HG02623 (cell line): ENCODE measurements around the gene VPS4A.
A peak's percentile ranks its signal among the peaks of the same experiment; 100 is the strongest.

ENCODE experiments used
- ATAC-seq: cut with Tn5 transposase; IDR thresholded peaks from one replicate; pipeline ENCODE4 v1.9.1; 2021; ENCODE audit warnings: moderate library complexity; ENCODE audit not compliant: unreplicated experiment

VPS4A gene

GRCh38 chr16:69306031-69306430 is 5.1 kb upstream of the VPS4A start:
- no peak for ATAC-seq

DNA sequence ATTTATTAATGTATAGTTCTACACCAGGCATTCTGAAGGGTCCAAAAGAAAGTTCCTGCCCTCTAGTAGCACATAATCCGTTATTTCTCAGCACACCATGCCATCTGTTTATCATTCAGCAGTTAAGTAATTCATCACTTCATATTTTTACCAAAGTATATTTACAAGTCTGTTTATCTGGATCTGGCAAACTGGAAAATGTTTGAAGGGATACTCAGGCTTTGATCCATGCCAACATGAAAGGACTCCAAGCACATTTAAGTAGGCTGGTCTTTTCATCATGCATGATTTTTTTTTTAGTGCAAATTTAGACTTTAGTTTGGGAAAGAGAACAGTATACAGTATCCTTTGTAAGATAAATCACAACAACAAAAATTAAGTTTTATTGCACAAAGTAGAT is 4.1 kb upstream of the VPS4A start:
- ATAC-seq = no peak

GRCh38 chr16:69307856-69308255 is 3.3 kb upstream of the VPS4A start:
- ATAC-seq = no peak

DNA sequence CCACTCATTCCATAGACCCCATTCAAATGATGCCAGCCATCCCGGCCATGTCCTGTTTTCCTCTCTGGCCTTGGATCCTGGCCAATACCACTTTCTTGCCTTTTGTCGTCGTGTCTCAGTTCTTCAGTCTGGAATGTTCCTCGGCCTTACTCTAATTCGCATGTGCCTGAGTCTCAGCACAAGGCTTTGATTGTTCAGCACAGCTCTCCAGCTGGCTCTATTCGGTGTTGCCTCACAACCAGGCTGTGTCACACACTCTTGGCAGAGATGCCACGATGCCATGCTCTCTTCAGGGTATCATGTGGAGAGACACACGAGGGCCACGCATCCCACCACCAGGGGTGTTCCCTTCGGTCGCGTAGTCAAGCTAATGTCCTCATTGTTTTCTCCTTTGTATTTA is 1.8 kb upstream of the VPS4A start:
- ATAC-seq = no peak

DNA sequence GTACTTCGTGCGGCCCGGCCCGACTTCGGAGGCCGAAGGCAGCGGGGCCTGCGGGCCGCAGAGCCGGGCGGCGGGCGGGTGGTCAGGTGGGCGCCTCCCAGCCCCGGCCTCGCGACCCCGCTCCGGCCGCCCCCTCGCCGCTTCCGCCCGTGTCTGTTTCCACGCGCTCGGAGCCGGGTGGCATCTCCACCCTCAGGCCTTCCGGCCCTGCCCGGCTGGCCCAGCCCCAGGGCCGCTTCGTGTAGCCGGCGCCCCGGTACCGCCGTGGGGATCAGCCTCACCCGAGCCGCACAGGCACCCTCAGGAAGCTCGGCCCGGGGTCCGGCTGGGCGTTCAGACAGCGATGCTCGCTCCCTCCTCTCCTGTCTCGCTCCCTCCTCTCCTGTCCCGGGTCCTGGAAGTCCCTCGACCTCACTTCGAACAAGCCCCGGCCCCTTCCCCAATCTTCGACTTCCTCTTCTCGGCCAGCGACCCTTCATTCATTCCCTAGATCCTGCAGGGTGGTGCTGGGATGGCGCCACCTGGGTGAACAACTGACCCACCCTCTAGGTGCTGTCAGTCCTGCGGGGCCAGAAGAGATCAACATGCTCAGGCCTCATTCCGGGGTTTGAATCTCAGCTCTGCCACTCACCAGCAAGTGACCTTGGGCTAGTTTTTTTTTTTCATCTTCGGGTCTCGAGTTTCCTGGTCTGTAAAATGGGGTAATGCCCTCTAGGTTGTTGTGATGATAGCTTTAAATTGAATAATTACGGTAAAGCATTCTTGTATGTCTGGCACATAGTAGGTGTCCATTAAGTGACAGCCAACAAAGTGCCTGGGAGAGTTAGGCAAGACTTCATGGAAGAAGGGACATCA is 610 bp downstream of the VPS4A start:
- ATAC-seq = peak; percentile 46

GRCh38 chr16:69313469-69313868 is 2.3 kb downstream of the VPS4A start:
- ATAC-seq = no peak

GRCh38 chr16:69314534-69314933 is 3.4 kb downstream of the VPS4A start:
- no peak for ATAC-seq

- ATAC-seq = no peak
Observed at GRCh38 chr16:69315486-69316311, 4.5 kb downstream of the VPS4A start.

DNA sequence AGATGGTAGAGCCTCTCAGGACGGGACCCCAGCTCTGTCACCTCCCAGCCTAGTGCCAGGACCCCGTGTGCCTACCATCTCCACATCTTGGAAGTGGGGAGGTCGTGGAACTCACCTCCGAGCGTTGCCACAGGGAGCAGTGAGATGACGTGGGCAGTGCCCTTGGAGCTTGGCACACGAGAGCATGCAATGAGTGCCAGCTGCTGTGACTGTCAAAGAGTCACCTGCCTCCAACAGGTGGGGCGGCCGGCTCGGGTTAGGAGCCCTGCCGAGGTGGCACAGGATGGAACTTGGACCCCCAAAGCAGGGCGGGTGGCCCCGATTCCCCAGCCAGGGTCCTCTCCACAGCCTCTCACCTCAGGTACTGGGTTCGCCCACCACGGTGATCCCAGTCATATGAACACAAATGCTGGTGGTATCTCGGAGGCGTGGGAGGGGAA is 5.5 kb downstream of the VPS4A start:
- no peak for ATAC-seq

- ATAC-seq = no peak
Observed at GRCh38 chr16:69318177-69318910, 7.2 kb downstream of the VPS4A start.

- ATAC-seq = no peak
Observed at GRCh38 chr16:69318911-69319289, 7.8 kb downstream of the VPS4A start.

DNA sequence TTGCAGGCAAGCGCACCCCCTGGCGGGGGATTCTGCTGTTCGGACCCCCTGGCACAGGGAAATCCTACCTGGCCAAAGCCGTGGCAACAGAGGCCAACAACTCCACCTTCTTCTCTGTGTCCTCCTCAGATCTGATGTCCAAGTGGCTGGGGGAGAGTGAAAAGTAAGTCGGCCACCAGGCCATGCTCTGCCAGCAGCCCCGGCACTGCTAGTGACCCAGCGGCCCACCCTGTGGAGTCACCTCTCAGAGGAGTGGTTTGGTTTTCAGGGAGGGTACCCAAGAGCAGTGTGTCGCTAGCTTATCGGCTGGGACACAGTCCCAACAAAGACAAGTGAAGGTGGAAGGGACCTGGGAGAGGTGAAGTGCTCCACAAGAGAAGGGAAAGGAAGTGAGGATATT is 8.2 kb downstream of the VPS4A start:
- ATAC-seq = no peak

- ATAC-seq = no peak
Observed at GRCh38 chr16:69319826-69320739, 8.9 kb downstream of the VPS4A start.

DNA sequence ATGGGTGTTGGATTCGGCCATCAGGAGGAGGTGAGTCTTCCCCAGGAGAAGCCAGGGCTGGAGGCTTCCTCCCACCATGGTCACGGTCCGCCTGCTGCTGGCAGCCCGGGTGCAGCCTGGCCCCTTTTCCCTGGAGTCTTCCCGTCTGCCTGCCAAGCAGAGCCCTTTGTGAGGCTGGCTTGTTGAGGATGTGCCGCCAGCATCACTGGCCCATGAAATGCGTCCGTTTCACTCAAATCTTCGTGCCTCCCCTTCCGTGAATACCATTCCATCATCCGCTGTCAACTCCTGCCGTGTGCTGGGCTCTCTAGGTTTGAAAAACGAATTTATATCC is 9.6 kb downstream of the VPS4A start:
- no peak for ATAC-seq

DNA sequence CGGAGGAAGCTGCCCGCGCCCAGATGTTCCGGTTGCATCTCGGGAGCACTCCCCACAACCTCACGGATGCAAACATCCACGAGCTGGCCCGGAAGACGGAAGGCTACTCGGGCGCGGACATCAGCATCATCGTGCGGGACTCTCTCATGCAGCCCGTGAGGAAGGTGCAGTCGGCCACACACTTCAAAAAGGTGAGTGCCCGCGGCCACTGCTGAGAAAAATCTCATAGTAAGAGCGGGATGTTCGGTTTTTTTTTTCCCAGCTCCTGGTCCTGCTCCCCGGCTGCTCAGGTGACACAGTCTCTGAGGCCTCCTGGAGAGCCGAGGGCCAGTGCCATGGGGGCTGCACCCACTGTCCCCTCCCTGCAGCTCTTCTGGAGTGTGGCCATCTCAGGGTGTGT is 9.9 kb downstream of the VPS4A start:
- ATAC-seq = no peak

GRCh38 chr16:69322343-69322742 is 11.2 kb downstream of the VPS4A start:
- ATAC-seq = no peak

DNA sequence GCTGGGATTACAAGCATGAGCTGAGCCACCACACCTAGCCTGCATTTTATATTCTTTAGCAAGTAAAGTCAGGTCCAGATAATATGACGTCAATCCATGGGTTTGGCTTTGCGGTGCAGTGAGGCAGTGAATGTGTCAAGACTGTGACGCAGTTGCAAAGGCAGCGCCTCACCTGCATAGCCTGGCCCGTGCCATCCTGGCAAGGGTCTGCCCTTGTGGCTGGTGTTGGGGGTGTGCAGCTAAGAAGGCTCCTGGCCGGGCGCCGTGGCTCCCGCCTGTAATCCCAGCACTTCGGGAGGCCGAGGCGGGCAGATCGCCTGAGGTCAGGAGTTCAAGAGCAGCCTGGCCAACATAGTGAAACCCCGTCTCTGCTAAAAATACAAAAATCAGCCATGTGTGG is 12.3 kb downstream of the VPS4A start:
- no peak for ATAC-seq

GRCh38 chr16:69324013-69324531 is 12.9 kb downstream of the VPS4A start:
- no peak for ATAC-seq

DNA sequence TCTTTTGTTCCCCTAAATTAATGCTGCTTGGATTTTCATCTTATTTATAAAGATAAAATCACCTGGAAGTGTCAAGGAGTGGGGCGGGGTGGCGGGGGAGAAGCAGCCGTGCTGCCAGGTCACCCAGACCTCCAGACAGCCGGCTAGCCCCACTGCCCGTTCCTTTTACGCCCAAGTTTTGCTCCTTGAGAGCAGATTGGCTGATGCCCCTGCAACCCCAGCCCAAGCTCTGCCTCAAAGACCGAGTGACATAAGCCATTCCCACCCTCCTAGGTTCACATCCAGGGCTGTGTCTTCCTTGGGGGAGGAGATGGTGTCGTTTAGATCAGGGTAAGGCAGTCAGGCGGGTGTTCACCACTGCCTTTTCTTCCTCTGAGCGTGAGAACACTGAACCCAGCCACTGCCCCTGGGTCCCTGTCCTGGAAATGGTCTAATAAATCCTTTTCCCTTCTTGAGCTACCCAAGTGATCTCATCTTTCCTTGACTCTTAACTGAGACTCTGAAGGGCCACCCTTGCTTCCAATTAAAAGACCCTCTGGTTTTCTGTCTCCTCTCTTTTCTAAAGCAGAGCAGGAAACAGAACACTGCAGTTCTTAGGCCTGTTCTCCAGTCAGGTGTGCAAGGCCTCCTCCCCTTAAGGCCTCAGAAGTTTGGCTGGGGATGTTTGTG is 13.6 kb downstream of the VPS4A start:
- ATAC-seq = no peak

- no peak for ATAC-seq
Observed at GRCh38 chr16:69325784-69326171, 14.6 kb downstream of the VPS4A start.
